Measurements from ENCODE around the gene ZNF335.
A peak's percentile ranks its signal among the peaks of the same experiment; 100 is the strongest.
"Not testable (repeated sequence)": the region's sequence is repeated elsewhere in the genome, so short reads cannot be mapped to it uniquely, and the experiment has no call there.

Gene ZNF335

DNA sequence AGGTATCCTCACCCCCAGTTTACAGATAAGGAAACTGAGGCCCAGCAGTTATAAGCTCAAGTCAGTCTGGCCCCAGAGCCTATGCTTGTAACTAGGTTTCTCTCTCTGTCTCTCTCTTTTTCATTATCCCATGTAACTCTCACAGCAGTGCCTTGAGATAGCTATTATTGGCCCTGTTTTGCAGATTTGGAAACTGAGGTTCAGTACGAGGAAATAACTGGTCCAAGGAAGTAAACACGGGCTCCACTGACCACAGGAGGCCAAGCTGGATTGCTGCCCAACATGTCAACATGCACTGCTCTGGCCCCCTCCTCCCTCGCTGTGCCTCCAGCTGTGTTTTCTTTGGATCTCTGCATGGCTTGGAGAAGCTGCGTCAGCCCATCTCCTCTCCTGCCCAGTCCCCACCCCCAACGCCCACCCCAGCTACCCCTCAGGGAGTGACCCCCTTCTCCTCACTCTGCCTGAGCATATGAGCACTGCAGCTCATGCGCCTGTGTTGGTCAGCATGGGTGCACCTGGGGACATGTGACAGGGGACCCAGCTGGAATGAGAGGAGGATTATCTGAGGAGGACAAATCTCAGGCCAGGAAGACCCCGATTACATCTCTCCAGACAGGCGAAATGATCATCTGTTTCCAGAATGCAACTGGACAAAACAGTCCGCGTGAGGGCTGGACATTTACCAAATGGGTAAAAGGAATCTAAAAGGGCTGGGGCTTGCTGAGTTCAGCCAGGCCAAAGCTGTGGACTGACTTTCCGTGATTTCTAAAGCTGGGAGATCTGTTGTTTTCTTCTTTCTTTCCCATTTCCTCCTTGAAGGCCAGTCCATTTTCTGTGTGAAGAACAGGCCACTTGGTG lies 52.2 kb downstream of the ZNF335 start:
- in situ Hi-C loops (cut with MboI; ENCODE audit: low pct_unique_long_range_greater_than_20kb, low sequenced_read_pairs) = no loop called here
- no peak for DNase-seq

DNA sequence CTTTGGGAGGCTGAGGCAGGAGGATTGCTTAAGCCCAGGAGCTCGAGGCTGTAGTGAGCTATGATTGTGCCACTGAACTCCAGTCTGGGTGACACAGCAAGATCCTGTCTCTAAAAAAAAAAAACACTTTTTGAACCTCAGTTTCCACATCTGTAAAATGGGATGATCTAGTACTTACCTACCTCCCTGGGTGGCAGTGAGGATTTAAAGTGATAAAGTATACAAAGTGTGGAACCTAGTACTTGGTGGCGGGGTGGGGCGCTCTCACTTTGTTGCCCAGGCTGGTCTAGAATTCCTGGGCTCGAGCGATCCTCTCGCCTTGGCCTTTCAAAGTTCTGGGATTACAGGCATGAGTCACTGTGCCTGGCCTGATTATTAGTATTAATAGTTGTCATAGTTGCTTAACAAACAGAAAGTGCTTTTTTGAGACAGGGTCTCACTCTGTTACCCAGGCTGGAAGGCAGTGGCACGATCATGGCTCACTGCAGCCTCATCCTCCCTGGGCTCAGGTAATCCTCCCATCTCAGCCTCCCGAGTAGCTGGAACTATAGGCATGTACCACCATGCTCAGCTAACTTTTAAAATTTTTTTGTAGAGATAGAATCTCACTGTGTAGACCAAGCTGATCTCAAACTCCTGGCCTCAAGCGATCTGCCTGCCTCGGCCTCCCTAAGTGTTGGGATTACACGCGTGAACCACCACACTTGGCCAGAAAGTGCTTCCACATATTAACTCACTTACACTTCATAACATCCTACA lies 53.0 kb downstream of the ZNF335 start:
- in situ Hi-C loops (cut with MboI; ENCODE audit: low pct_unique_long_range_greater_than_20kb, low sequenced_read_pairs) = no loop called here

DNA sequence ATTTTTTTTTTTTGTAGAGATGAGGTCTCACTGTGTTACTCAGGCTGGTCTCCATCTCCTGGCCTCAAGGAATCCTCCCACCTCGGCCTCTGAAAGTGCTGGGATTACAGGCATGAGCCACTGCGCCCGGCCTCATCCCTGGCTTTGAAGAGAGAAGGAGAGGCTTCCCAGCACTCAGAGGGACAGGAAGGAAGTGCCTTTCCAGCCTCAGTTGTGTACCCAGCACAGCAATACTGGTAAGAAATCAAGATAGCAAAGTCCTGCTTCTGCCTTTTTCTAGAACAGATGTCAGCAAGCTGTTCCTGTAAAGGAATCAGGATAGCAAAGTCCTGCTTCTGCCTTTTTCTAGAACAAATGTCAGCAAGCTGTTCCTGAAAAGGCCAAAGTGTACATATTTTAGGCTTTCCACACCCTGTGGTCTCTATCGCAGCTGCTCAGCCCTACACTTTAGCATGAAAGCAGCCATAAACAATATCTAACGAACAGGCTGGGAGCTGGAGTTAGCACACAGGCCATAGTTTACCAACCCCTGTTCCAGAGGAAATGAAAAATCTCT lies 53.7 kb downstream of the ZNF335 start:
- in situ Hi-C loops (cut with MboI; ENCODE audit: low pct_unique_long_range_greater_than_20kb, low sequenced_read_pairs) = no loop called here
- no peak for DNase-seq

More for the DNA sequence above, 53.0 kb downstream of the ZNF335 start:
- DNase-seq = no peak

DNA sequence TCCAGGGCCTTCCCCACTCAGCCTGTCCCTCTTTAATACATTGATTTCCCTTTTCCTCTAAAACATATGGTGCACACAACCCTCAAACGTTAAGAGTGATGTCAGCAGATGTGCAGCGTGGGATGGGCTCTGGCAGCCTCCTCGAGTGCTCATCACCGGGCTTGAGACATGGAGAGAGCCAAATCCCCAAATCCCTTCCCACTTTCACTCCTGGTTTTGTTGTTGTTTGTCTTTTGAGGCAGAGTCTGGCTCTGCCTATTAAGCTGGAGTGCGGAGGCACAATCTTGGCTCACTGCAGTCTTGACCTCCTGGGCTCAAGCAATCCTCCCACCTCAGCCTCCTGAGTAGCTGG lies 54.2 kb downstream of the ZNF335 start:
- no peak for DNase-seq
- in situ Hi-C loops (cut with MboI; ENCODE audit: low pct_unique_long_range_greater_than_20kb, low sequenced_read_pairs) = no loop called here

DNA sequence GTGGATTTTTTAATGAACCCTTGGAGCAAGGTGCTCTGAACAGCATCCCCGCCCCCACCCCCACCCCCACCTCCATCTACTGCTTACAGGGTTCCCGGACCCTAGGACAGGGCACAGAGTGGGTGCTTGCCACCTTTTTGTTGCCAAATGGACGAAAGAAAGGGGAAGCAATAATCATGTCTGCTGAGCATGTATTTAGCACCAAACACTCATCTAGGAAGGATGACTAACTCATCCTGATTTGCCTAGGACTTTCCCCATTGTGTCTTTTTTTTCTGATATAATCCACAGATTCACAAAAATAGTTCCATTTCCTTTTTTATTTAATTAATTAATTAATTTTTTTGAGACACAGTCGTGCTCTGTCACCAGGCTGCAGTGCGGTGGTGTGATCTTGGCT lies 58.9 kb downstream of the ZNF335 start:
- no peak for DNase-seq
- in situ Hi-C loops (cut with MboI; ENCODE audit: low pct_unique_long_range_greater_than_20kb, low sequenced_read_pairs) = no loop called here

DNA sequence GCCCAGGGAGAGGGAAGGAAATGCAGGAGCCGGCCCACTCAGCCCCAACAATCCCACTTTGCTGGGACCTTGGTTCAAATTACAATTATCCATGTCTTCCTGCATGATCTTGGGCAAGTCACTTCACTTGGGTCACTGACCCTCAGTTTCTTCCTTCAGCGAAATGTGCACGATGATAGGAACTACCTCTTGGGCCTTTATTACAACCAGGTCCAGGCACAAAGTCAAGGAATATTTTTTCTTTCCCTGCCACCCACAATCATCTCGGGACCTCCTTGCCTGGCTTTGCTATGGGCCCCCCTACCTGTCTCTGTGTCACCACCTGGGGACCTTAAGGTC lies 59.7 kb downstream of the ZNF335 start:
- no peak for DNase-seq
- in situ Hi-C loops (cut with MboI; ENCODE audit: low pct_unique_long_range_greater_than_20kb, low sequenced_read_pairs) = no loop called here

DNA sequence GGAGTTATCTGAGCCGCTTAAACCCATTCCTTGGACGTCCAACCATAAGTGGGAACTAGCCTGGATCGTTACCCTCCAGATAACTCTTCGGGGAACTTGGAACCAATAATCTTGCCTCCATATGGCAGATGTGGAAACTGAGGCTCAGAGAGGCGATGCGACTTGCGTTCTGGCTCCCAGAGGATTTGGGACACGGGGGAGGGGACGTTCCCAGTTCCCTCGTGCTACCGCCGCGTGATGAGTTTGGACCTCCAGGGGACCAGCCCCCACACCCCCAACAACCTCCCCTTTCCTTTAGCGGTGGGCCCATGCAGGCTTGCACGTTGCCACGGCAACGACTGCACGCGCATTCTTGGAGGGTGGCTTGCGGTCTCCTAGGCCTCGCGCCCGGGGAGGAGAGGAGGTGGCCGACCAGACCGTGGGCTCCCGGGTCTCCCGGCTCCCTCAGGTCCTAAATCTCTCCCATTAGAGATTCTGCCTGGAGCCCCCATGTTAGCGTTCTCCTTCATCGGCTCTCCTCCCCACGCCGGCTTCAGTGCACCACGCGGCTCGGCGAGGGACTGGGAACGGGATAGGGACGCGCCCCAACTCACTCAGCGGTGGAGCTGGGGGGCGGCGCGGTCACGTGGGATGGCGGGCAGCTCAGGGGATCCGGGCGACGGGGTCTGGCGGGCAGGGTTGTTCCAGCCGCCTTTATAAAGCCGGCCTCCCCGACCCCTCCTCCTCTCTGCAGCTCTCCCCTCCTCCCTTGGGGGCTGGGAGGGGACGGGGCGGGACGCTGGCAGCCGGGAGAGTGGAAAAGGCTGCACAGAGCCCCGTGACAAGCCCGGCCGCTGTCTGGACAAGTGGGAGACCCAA lies 60.3 kb downstream of the ZNF335 start, which contains the start of gene PLTP:
TSS of gene PLTP (minus strand) at position 670 of the 858 bp plus-strand sequence. CDS start 703 bp downstream, outside the sequence.
- peak; percentile 80 for DNase-seq
- in situ Hi-C loops (cut with MboI; ENCODE audit: low pct_unique_long_range_greater_than_20kb, low sequenced_read_pairs) = no loop called here

DNA sequence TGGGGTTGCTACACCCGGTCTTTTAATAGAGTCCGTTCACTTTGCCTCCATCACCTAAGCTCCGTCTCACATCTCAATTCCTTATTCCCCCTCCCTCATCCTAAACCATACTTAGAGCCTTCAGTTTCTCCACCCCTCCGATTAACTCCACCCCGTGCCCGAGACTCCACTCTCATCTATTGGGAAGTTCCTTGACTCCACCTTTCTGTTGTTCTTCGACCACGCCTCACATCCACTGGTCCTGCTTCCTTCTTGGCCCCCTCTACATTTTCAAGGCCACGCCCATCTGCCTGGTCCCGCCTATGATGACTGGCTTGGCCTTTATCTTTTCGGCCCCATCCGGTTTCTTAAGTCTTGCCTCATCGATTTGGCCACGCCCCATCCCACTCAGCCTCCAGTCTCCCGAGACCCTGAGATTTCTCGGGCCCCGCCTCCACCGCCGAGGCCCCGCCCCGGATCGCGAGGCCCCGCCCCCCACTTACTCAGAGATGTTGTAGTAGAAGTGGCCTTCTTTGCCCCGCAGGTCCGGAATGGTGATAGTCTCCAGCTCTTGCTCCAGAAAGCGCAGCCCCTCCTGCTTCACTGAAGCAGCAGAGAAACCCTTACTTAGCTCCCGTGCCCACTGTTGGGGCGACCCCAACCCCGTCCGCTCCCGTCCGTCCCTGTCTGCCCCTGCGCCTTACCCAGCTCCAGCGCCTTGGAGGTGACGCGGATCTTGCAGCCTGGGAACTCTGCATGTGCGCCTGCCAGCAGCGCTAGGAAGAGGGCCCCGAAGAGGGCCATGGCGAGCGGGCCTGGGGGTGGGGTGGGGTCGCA lies 61.1 kb downstream of the ZNF335 start:
- in situ Hi-C loops (cut with MboI; ENCODE audit: low pct_unique_long_range_greater_than_20kb, low sequenced_read_pairs) = no loop called here
- peak; percentile 100 for DNase-seq

DNA sequence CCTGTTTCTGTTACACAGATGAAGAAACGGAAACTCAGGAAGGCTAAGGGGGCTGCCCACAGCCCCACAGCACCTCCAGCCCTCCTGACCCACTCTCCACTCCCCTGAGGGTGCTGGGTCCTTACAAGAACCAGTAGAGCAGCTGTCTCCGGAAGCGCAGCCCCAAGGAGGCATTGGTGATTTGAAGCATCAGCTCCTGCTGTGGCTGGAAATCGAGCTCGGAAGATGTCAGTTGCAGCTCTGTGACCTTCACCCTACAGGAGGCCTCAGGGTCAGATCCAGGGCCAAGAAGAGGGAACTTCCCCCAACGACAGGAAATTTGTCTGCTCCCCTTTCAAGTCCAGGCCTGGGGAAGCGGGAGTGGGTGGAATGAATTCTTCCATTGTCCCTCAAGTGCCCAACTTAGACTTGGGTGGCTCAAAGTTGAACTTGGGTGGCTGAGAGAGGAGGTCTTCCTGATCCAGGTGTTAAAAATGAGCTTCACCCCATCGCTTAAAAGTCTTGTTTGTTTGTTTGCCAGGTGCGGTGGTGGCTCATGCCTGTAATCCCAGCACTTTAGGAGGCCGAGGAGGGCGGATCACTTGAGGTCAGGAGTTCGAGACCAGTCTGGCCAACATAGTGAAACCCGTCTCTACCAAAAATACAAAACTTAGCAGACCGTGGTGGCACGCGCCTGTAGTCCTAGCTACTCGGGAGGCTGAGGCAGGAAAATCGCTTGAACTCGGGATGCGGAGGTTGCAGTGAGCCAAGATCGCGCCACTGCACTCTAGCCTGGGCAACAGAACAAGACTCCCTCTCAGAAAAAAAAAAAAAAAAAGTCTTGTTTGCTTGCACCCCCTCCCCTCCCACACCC lies 62.0 kb downstream of the ZNF335 start:
- no peak for DNase-seq
- in situ Hi-C loops (cut with MboI; ENCODE audit: low pct_unique_long_range_greater_than_20kb, low sequenced_read_pairs) = no loop called here

DNA sequence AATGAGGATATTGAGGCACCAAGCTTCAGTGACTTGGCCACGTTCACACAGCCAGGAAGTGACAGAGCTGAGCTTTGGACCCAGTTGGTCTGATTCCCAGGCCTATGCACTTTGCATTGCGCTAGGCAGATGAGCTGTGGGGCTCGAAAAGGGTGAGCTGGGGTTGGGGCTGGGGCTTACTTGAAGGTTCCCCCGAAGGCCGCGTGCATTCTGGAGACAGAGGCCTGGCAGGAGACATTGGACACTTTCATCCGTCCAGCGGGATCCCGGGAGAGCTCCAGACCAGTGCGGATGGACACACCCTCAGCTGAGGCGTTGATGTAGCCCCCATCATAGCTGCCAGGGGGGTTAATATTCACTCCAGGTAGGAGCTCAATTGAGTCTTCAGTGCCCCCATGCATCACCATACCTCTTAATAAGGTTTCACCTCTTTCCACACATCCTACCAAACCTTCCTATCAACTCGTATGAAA lies 62.6 kb downstream of the ZNF335 start:
- no peak for DNase-seq
- in situ Hi-C loops (cut with MboI; ENCODE audit: low pct_unique_long_range_greater_than_20kb, low sequenced_read_pairs) = no loop called here

DNA sequence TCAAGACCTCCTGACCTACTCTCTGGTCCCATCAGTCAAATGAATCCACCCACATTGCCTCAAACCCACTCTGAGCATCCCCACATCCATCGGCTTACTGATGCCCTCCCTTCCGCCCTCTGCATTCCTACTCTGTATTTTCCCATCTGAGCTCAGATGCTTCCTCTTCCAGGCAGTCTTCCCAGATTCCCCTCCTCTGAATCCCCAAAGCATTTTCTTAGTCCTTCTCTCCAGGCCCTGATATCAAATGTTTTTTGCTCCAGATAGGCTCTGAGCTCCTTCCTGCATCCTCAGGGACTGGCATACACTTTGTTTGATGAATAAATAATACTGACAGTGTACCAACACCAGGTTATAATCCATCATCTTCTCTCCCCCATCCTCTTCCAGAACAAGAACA lies 63.9 kb downstream of the ZNF335 start:
- in situ Hi-C loops (cut with MboI; ENCODE audit: low pct_unique_long_range_greater_than_20kb, low sequenced_read_pairs) = no loop called here
- no peak for DNase-seq

DNA sequence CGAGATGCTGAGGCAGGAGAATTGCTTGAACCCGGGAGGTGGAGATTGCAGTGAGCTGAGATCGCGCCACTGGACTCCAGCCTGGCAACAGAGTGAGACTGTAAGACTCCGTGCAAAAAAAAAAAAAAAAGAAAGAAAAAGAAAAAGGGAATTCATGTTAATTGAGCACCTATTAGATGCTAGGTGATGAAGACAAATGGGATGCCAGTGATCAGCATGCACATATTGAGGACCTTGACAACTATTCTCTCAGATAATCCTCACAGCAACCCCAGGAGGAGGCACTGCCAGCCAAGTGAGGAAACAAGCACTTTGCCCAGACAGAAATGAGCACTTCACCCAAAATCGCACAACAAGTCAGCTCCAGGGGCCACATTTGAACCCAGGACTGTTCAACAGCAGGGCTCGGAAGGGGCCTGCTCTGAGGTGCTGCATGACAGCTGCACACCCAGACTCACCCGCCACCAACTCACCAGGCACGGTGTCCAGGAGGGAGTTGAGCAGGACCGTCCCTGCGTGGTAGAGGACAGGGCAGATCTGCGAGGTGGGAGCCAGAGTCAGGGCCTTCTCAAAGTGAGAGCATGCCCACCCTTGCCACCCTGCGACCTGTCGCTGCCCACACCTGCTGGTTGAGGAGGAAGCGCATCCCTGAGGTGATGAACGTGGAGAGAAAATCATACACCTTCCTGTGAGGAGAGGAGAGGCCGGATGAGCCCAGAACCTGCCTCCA lies 64.6 kb downstream of the ZNF335 start:
- no peak for DNase-seq
- in situ Hi-C loops (cut with MboI; ENCODE audit: low pct_unique_long_range_greater_than_20kb, low sequenced_read_pairs) = no loop called here

DNA sequence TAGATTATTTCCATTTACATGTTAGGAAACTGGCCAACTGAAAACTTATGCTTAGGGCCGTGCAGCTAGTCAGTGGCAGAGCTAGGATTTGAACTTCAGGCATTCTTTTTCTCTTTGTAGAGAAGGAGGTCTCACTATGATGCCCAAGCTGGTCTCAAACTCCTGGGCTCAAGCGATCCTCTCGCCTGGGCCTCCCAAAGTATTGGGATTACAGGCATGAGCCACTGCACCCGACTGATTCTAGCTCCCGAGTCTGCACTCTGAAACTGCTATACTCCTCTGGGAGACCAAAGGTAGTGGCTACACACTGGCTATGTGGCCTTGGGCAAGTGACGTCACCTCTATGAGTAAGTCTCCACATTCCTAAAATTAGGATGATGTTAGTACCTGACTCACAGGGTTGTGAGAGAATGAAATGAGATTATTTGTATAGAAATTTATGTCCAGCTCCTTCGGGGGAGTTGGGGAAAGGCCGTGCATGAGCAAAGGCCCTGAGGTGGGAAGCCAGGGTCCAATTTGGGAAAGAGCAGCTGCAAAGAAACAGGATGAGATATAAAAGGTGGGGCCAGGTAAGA lies 66.4 kb downstream of the ZNF335 start:
- no peak for DNase-seq
- in situ Hi-C loops (cut with MboI; ENCODE audit: low pct_unique_long_range_greater_than_20kb, low sequenced_read_pairs) = no loop called here

DNA sequence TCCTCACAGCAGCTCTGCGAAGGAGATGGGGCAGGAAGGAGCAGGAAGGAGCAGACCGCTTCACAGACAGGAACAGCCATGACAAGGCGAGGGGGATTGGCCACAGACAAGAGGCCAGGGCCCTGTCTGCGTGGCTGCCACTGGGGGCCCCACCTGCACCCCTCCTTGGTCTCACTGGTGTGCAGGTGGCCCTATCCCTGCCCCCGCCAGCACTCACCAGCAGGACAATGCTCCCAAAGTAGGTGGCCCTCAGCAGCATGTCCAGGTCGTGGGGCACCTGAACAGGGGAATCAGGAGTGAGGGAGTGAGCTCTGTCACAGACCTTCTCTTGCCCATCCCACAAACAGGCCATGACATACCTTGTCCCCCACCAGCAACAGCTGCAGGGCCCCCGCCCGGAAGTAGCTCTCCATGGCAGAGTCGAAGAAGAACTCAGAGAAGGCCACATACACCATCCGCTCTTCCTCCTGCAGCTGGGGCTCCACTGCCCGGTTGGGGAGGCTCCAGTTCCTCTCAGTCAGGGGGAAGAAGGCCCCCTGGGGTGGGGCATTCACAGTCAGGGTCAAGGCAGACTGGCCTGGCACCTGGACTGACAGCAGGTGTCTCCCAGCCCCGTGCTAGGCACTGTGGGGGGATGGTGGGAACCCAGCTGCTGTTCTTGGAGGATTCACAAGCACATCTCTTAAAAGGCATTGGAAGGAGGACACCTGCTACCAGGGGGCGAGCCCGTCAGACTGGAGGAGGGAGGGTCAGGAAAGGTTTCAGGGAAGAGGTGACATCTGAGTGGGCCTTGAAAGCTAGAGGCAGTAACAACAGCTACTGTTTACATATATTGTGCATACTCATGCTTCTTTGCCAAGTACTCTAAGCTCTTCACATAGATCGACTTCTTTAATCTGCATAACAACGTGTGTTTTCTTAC lies 67.2 kb downstream of the ZNF335 start:
- no peak for DNase-seq
- in situ Hi-C loops (cut with MboI; ENCODE audit: low pct_unique_long_range_greater_than_20kb, low sequenced_read_pairs) = no loop called here

DNA sequence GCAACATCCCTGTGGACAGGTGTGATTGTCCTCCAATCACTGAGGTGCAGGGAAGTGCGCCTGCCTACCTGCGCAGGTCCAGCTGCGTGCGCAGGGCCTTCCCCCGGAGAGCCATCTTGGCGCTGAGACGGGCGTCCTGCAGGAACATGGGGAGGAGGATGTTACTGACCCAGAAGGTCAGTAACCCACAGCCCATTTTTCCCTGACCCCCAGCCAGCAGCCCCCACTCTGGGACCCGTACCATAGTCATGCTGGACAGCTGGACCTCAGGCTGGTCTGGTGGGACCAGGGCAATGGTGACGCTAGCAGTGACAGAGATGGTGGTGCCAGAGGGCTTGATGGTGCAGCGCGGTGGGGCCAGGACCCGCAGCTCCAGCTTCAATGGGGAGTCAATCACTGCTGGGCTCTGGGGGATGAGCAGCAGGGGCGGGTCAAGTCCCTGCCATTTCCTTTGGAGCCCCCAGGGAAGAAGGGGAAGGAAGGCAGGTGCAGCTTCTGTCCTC lies 69.8 kb downstream of the ZNF335 start:
- in situ Hi-C loops (cut with MboI; ENCODE audit: low pct_unique_long_range_greater_than_20kb, low sequenced_read_pairs) = no loop called here
- DNase-seq = no peak

DNA sequence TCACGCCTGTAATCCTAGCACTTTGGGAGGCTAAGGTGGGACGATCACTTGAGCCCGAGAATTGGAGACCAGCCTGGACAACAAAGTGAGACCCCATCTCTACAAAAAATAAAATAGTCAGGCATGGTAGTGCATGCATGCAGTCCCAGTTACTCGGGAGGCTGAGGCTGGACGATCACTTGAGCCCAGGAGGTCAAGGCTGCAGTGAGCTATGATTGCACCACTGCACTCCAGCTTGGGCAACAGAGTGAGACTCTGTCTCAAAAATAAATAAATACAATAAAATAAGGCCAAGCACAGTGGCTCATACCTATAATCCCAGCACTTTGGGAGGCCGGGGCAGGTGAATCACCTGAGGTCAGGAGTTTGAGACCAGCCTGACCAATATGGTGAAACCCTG lies 70.7 kb downstream of the ZNF335 start:
- DNase-seq; in situ Hi-C loops (cut with MboI; ENCODE audit: low pct_unique_long_range_greater_than_20kb, low sequenced_read_pairs): not testable (repeated sequence)

Measured in KBM-7 (cell line).